ENCODE data around the gene CHN1.

- TF ChIP-seq CTCF (IDR thresholded peaks at IDR 0.05; ENCODE audit: low read depth, low read length, poor library complexity, severe bottlenecking), result no peak
- no peak for TF ChIP-seq EZH2phosphoT487 (IDR thresholded peaks at IDR 0.05; ENCODE audit: borderline replicate concordance, low read length)
Observed at GRCh38 chr2:174781996-174782395, 223.2 kb downstream of the CHN1 start.
